ENCODE measurements around the gene TCOF1. TPM values are rescaled to one million over a fixed set of nuclear protein-coding genes. Genes with fewer than 3 reads are reported as not detected.
"Not testable (repeated sequence)": the region's sequence is repeated elsewhere in the genome, so short reads cannot be mapped to it uniquely, and the experiment has no call there.

The TCOF1 gene
- total RNA-seq, 1 donor from 2014 or later = 27.1 TPM

DNA sequence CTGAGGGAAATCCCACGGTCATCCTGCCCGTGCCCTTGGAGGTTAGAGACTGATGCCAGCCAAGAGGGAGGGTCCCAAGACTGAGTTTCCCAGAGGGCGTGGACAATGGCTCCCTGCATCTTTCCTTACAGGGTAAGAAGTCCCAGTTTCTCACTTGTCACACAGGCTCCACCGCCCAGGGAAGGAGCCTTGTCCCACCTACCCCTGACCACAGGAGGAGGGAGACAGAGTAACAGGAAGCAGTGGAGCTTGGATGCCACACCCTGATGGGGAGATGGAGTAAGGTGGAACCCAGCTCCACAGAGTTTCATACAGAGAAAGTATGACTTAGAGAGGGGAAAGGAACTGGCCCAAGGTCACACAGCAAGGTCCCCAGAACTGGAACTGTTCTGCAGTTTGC is 64.6 kb downstream of the TCOF1 start:
- Histone ChIP-seq H3K9me3 (no peaks in the 10 kb centered on the region), H3K27ac (no peak overlapping the region), H3K4me1 (no peaks in the 10 kb centered on the region), H3K4me3 (no peak overlapping the region), H3K27me3 (ENCODE audit: low read depth) (no peaks in the 10 kb centered on the region), H3K36me3 (no peaks in the 10 kb centered on the region)
- no peak for ATAC-seq
- no peak for DNase-seq
- intact Hi-C loops (cut with DNase I) = no loop called here
- no peak for TF ChIP-seq CTCF (IDR thresholded peaks at IDR 0.05)

GRCh38 chr5:150422758-150423157 is 65.3 kb downstream of the TCOF1 start:
- TF ChIP-seq CTCF (IDR thresholded peaks at IDR 0.05) = no peak
- Histone ChIP-seq H3K4me1 (no peaks in the 10 kb centered on the region), H3K27ac (no peak overlapping the region), H3K4me3 (no peak overlapping the region), H3K9me3 (no peaks in the 10 kb centered on the region), H3K27me3 (ENCODE audit: low read depth) (no peaks in the 10 kb centered on the region), H3K36me3 (no peaks in the 10 kb centered on the region)
- ATAC-seq = no peak
- DNase-seq = no peak
- intact Hi-C loops (cut with DNase I) = no loop called here

GRCh38 chr5:150426165-150426564 is 68.7 kb downstream of the TCOF1 start:
- H3K9me3 ChIP-seq; H3K4me3 ChIP-seq; intact Hi-C loops (cut with DNase I); DNase-seq; ATAC-seq; H3K36me3 ChIP-seq; H3K4me1 ChIP-seq; H3K27ac ChIP-seq; H3K27me3 ChIP-seq (ENCODE audit: low read depth): not testable (repeated sequence)

- Histone ChIP-seq H3K4me3 (no peak overlapping the region), H3K27me3 (ENCODE audit: low read depth) (no peaks in the 10 kb centered on the region), H3K36me3 (no peaks in the 10 kb centered on the region), H3K4me1 (no peaks in the 10 kb centered on the region), H3K27ac (peak overlapping the region; percentile 31), H3K9me3 (no peaks in the 10 kb centered on the region)
- intact Hi-C loops (cut with DNase I) = no loop called here
- no peak for TF ChIP-seq CTCF (IDR thresholded peaks at IDR 0.05)
- peak; percentile 66 to 71 for ATAC-seq
- DNase-seq = no peak
Measured at GRCh38 chr5:150428106-150428876, 70.8 kb downstream of the TCOF1 start.

DNA sequence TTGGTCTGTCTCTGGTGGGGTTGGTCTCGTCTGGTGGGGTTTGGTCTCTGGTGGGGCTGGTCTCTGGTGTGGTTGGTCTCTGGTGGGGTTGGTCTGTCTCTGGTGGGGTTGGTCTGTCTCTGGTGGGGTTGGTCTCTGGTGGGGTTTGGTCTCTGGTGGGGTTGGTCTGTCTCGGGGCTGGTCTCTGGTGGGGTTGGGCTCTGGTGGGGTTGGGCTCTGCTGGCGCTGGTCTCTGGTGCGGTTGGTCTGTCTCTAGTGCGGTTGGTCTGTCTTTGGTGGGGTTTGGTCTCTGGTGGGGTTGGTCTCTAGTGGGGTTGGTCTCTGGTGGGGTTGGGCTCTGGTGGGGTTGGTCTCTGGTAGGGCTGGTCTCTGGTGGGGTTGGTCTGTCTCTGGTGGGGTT is 71.5 kb downstream of the TCOF1 start:
- no peaks in the 10 kb centered on the region for H3K4me1 ChIP-seq
- no peak overlapping the region for H3K27ac ChIP-seq
- intact Hi-C loops (cut with DNase I) = no loop called here
- H3K4me3 ChIP-seq = no peak overlapping the region
- no peaks in the 10 kb centered on the region for H3K27me3 ChIP-seq (ENCODE audit: low read depth)
- no peak for ATAC-seq
- no peak for DNase-seq
- TF ChIP-seq CTCF (IDR thresholded peaks at IDR 0.05) = no peak
- H3K9me3 ChIP-seq = no peaks in the 10 kb centered on the region
- H3K36me3 ChIP-seq = no peaks in the 10 kb centered on the region

DNA sequence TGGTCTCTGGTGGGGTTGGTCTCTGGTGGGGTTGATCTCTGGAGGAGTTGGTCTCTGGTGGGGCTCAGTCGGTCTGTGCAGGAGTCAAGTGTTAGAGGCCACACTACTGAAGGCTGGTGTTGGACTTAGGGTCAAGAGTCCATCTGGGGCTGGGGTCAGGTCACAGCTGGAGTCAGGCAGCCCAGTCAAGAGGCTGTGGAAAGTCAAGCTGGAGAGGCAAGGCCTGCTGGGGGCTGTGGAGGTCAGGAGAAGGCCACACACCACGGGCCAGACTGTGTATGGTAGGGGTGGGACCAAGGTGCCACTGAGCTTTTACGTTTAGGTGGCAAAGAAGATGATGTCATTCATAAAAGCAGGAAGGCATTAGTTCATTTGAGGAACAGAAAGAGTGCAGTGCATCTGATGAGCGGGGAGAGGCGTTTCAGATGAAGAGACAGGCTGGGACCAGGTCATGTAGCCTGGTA is 71.9 kb downstream of the TCOF1 start:
- Histone ChIP-seq H3K27me3 (ENCODE audit: low read depth) (no peaks in the 10 kb centered on the region), H3K9me3 (no peaks in the 10 kb centered on the region), H3K4me3 (no peak overlapping the region), H3K4me1 (no peaks in the 10 kb centered on the region), H3K27ac (no peak overlapping the region), H3K36me3 (no peaks in the 10 kb centered on the region)
- intact Hi-C loops (cut with DNase I) = no loop called here
- no peak for TF ChIP-seq CTCF (IDR thresholded peaks at IDR 0.05)
- ATAC-seq = peak in 1 of 2 donors; percentile 24
- no peak for DNase-seq

Measured in lower lobe of right lung (tissue), 2 donors.